ENCODE data around the gene ZNF177. TPM values are rescaled to one million over a fixed set of nuclear protein-coding genes. Genes with fewer than 3 reads are reported as not detected.
A peak's percentile ranks its signal among the peaks of the same experiment; 100 is the strongest.

ZNF177 gene
- polyA plus RNA-seq, 3 donors = 0.22 to 0.51 TPM; not detected in 1

DNA sequence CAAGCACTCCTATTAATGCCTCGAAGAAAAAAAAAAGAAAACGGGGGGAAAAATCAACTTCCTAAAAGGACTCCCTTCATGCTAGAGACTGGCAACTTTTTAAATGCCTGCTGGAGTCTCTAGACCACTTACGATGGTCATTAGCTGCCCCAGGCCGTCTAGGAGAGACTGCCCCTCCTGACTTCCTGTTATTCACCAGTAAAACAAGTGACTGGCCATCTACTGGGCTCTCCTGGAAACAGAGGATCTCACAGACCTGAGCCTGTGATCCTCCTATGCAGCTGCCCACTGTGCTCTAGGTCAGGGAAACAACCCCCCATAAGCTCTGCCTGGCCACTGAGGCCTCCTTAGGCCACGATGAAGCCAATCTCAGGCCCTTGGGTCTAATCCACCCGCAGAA, 65.1 kb downstream of the ZNF177 start:
- H3K36me3 Mint-ChIP-seq = peaks cover 83 to 90% of the 10 kb centered on the region in 2 donors
- intact Hi-C loops (cut with micrococcal nuclease) = no loop called here
- H3K4me3 Mint-ChIP-seq = no peak overlapping the region

DNA sequence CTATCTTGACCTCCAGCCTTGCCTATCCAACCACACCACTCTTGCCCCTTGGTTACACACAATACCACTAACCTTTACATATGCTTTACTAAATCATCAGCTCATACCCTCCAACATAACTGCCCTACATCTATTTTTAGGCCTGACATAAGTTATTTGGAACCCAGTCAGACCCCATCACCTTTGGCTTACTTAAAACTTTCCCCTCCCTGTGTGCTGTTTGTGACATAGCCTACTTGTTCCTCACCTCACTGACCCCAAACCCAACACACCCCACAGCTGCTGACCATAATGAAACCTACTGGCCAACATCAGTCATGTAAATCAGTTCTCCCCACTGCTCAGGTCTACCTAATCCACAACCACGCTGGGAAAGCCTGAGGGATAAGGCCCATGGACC, 67.6 kb downstream of the ZNF177 start:
- Mint-ChIP-seq H3K36me3 (peaks cover 72 to 78% of the 10 kb centered on the region in 2 donors), H3K4me1 (peaks cover 12% of the 10 kb centered on the region), H3K27me3 (ENCODE audit: low read depth in 3 of 3) (no peaks in the 10 kb centered on the region), H3K4me3 (no peak overlapping the region), H3K9me3 (peaks cover 15 to 40% (median 32%) of the 10 kb centered on the region in 7 donors), H3K27ac (peak overlapping the region in 1 of 7 donors; percentile 41)
- 100% methylated on average over 1 of the region's 1 CpG for WGBS (ENCODE audit: insufficient coverage)
- H3K36me3 ChIP-seq (replicated peaks in 1 of 2; ENCODE audit: control insufficient read depth in 1 of 2, insufficient read depth in 2 of 2, low read length in 2 of 2) = peaks cover 52 to 73% of the 10 kb centered on the region in 2 donors
- H3K27me3 ChIP-seq (ENCODE audit: control insufficient read depth in 2 of 2, insufficient read depth in 2 of 2, low read length in 2 of 2) = no peaks in the 10 kb centered on the region
- no peak overlapping the region for H3K9ac ChIP-seq (ENCODE audit: insufficient read depth, low read length, poor library complexity, severe bottlenecking)
- peaks cover 9 to 12% of the 10 kb centered on the region in 2 donors for H3K4me1 ChIP-seq (ENCODE audit: control insufficient read depth in 1 of 2, insufficient read depth in 2 of 2, low read length in 2 of 2)
- H4K20me1 ChIP-seq (ENCODE audit: insufficient read depth, low read length) = no peaks in the 10 kb centered on the region
- no peak overlapping the region for H2AFZ ChIP-seq (ENCODE audit: insufficient read depth, low read depth, low read length, poor library complexity, severe bottlenecking)
- TF ChIP-seq, protein P1, sequence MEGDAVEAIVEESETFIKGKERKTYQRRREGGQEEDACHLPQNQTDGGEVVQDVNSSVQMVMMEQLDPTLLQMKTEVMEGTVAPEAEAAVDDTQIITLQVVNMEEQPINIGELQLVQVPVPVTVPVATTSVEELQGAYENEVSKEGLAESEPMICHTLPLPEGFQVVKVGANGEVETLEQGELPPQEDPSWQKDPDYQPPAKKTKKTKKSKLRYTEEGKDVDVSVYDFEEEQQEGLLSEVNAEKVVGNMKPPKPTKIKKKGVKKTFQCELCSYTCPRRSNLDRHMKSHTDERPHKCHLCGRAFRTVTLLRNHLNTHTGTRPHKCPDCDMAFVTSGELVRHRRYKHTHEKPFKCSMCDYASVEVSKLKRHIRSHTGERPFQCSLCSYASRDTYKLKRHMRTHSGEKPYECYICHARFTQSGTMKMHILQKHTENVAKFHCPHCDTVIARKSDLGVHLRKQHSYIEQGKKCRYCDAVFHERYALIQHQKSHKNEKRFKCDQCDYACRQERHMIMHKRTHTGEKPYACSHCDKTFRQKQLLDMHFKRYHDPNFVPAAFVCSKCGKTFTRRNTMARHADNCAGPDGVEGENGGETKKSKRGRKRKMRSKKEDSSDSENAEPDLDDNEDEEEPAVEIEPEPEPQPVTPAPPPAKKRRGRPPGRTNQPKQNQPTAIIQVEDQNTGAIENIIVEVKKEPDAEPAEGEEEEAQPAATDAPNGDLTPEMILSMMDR (IDR thresholded peaks at IDR 0.05) = no peak
- intact Hi-C loops (cut with micrococcal nuclease) = loop anchor here in 1 of 2 donors (5.0 to 10.0 kb wide), 3 partner anchors 103 to 286 kb away; partner anchors contain the start of gene ZNF317
- peaks cover 14 to 26% of the 10 kb centered on the region in 2 donors for H3K9me3 ChIP-seq (replicated peaks in 1 of 2; ENCODE audit: control insufficient read depth in 1 of 2, insufficient read depth in 1 of 2, low read length in 2 of 2)
- no peak overlapping the region for H3K27ac ChIP-seq (ENCODE audit: low read depth in 1 of 2, low read length in 2 of 2)
- no peak overlapping the region for H3K4me3 ChIP-seq (replicated peaks in 1 of 3; ENCODE audit: low read depth in 2 of 3, low read length in 3 of 3)
- no peak for DNase-seq
- H3K79me2 ChIP-seq (ENCODE audit: insufficient read depth, low read length) = peaks cover 13% of the 10 kb centered on the region
- H3K4me2 ChIP-seq (replicated peaks; ENCODE audit: extremely low read depth, low read length, poor library complexity, severe bottlenecking) = no peak overlapping the region

More for the DNA sequence above, 65.1 kb downstream of the ZNF177 start:
- peaks cover 39 to 47% of the 10 kb centered on the region in 2 donors for H3K9me3 ChIP-seq (replicated peaks in 1 of 2; ENCODE audit: control insufficient read depth in 1 of 2, insufficient read depth in 1 of 2, low read length in 2 of 2)
- no peak overlapping the region for H3K9ac ChIP-seq (ENCODE audit: insufficient read depth, low read length, poor library complexity, severe bottlenecking)
- TF ChIP-seq, protein P1 (IDR thresholded peaks at IDR 0.05) = no peak
- Mint-ChIP-seq H3K9me3 (peaks cover 32 to 61% (median 49%) of the 10 kb centered on the region in 7 donors), H3K27me3 (ENCODE audit: low read depth in 3 of 3) (no peaks in the 10 kb centered on the region), H3K27ac (no peak overlapping the region), H3K4me1 (no peaks in the 10 kb centered on the region)
- peaks cover 63 to 93% of the 10 kb centered on the region in 2 donors for H3K36me3 ChIP-seq (replicated peaks in 1 of 2; ENCODE audit: control insufficient read depth in 1 of 2, insufficient read depth in 2 of 2, low read length in 2 of 2)
- no peak overlapping the region for H2AFZ ChIP-seq (ENCODE audit: insufficient read depth, low read depth, low read length, poor library complexity, severe bottlenecking)
- H3K27me3 ChIP-seq (ENCODE audit: control insufficient read depth in 2 of 2, insufficient read depth in 2 of 2, low read length in 2 of 2) = no peaks in the 10 kb centered on the region
- no peak overlapping the region for H3K4me3 ChIP-seq (replicated peaks in 1 of 3; ENCODE audit: low read depth in 2 of 3, low read length in 3 of 3)
- H3K4me2 ChIP-seq (replicated peaks; ENCODE audit: extremely low read depth, low read length, poor library complexity, severe bottlenecking) = no peak overlapping the region
- H4K20me1 ChIP-seq (ENCODE audit: insufficient read depth, low read length) = no peaks in the 10 kb centered on the region
- DNase-seq = no peak
- H3K27ac ChIP-seq (ENCODE audit: low read depth in 1 of 2, low read length in 2 of 2) = no peak overlapping the region
- no peaks in the 10 kb centered on the region for H3K4me1 ChIP-seq (ENCODE audit: control insufficient read depth in 1 of 2, insufficient read depth in 2 of 2, low read length in 2 of 2)
- 100% methylated on average over 4 of the region's 6 CpGs for WGBS (ENCODE audit: insufficient coverage)
- no peaks in the 10 kb centered on the region for H3K79me2 ChIP-seq (ENCODE audit: insufficient read depth, low read length)
